HG03354 (cell line): ENCODE data around the gene BNIP3.
"Not testable (repeated sequence)": the region's sequence is repeated elsewhere in the genome, so short reads cannot be mapped to it uniquely, and the experiment has no call there.

Experiments
- ATAC-seq: cut with Tn5 transposase; IDR thresholded peaks from one replicate; pipeline ENCODE4 v1.9.1; 2021; ENCODE audit warnings: mild to moderate bottlenecking; ENCODE audit not compliant: unreplicated experiment, poor library complexity, severe bottlenecking

The BNIP3 gene

GRCh38 chr10:132003282-132003924 lies 21.7 kb upstream of the BNIP3 start:
- ATAC-seq = no peak

- ATAC-seq = no peak
Observed at GRCh38 chr10:132002004-132002403, 20.3 kb upstream of the BNIP3 start.

DNA sequence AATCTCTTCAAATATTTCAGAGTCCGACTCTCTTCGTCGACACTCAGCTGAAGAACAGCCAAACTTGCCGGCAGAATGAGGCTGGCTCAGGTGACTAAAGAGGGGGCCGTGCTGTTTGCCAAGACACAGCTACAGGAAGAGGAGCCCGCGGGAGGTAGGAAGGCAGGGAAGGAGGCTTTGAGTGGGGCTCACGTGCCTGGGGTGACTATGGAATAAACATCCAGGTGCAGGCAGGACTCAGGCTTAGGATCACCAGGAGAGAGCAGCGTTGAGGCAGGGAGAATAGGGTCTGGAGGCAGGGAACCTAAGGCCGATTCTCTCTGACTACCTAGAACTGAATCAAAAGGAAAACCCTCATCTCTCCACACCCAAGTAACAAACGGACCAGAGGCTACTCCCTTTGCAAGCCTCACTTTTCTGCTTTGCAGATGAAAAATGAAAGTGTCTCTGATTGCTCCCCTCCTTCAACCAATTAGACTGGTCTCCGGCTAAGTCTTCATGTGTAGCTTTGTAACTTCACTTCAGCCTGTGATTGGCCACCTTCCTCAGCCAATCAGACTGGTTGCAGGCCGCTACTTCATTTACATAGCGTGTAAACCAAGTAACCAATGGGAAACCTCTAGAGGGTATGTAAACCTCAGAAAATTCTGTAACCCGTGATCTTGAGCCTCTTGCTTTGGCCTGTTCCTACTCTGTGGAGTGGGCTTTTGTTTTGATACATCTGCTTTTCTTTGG lies 19.7 kb upstream of the BNIP3 start:
- ATAC-seq = no peak

- no peak for ATAC-seq
Observed at GRCh38 chr10:131998845-131999681, 17.3 kb upstream of the BNIP3 start.

- ATAC-seq = no peak
Observed at GRCh38 chr10:131998050-131998844, 16.5 kb upstream of the BNIP3 start.

- ATAC-seq = no peak
Observed at GRCh38 chr10:131997366-131998049, 15.8 kb upstream of the BNIP3 start.

- ATAC-seq = no peak
Observed at GRCh38 chr10:131996466-131997365, 15.0 kb upstream of the BNIP3 start.

- ATAC-seq = no peak
Observed at GRCh38 chr10:131994435-131994834, 12.7 kb upstream of the BNIP3 start.

DNA sequence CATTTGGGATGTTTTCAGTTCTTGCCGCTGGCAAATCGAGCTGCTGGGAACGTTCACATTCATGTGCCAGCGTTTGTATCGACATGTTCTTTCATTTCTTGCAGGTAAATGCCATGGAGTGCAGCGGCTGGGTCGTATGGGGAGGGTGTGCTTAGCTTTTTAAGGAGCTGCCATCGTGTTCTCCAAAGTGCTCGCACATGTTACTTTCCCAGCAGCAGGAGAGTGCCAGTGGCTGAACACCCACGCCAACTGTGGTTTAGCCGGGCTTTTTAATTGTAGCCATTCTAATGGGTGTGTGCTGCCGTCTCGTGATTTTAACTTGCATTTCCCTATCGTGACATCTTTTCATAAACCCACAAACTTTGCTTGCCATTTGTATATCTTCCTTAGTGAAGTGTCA lies 11.6 kb upstream of the BNIP3 start:
- no peak for ATAC-seq

- ATAC-seq = no peak
Observed at GRCh38 chr10:131991726-131992125, 10.0 kb upstream of the BNIP3 start.

GRCh38 chr10:131987786-131988185 lies 6.1 kb upstream of the BNIP3 start:
- ATAC-seq = not testable (repeated sequence)

DNA sequence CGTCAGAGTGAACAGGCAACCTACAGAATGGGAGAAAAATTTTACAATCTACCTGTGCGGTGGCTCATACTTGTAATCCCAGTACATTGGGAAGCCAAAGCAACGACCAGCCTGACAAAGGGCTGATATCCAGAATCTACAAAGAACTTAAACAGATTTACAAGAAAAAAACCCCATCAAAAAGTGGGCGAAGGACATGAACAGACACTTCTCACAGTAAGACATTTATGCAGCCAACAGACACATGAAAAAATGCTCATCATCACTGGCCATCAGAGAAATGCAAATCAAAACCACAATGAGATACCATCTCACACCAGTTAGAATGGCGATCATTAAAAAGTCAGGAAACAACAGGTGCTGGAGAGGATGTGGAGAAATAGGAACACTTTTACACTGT lies 5.6 kb upstream of the BNIP3 start:
- not testable (repeated sequence) for ATAC-seq

DNA sequence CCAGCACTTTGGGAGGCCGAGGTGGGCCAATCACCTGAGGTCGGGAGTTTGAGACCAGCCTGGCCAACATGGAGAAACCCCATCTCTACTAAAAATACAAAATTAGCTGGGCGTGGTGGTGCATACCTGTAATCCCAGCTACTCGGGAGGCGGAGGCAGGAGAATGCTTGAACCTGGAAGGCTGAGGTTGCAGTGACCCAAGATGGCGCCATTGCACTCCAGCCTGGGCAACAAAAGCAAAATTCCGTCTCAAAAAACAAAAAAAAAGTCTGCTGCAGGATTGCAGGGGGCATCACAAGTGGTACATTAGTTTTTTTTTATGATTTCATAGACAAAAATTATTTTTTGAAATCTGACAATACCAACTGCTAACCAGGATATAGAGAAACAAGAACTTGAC lies 5.1 kb upstream of the BNIP3 start:
- ATAC-seq = not testable (repeated sequence)

GRCh38 chr10:131983780-131984179 lies 2.1 kb upstream of the BNIP3 start:
- ATAC-seq = no peak

- no peak for ATAC-seq
Observed at GRCh38 chr10:131982796-131983195, 1.1 kb upstream of the BNIP3 start.

DNA sequence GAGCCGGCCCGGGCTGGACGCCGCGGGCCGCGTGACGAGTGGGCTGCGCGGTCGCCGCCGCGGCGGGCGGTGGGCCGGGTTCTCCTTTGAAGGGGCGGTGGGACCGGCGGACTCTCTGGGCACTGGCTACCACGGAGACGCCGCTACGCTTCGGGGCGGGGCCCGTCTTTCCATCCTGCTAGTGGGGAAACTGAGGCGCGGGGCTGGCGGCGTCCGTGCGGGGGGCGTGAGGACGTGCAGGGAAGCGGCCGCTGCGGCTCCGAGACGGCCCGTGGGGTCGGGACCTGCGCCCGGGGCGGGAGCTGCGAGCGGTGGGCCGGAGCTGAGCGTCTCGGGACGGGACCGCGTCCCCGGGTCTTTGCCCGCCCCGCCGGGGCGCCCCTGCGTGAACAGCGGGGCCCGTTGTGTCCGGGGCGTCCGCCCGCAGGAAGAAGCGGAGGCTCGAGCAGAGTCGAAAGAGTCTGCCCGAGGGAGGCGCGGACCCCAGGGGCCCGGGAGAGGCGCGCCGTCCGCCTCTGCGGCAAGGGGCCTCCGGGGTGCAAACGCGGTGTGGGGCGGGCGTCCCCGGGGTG lies 548 bp upstream of the BNIP3 start:
- peak; percentile 39 for ATAC-seq

GRCh38 chr10:131980761-131981428 lies 828 bp downstream of the BNIP3 start:
- no peak for ATAC-seq

- no peak for ATAC-seq
Observed at GRCh38 chr10:131980321-131980720, 1.4 kb downstream of the BNIP3 start.
